Mesothelial cell of epicardium (in vitro differentiated cells): ENCODE data around the gene WTAP. TPM values are rescaled to one million over a fixed set of nuclear protein-coding genes. Genes with fewer than 3 reads are reported as not detected.

Experiments
- DNase-seq, 2 experiments: peaks; one replicate each; pipeline ENCODE4 v3.0.0; 2021; ENCODE audit warnings: low spot score in 2 of 2; ENCODE audit not compliant: unreplicated experiment in 2 of 2
- H3K27ac Mint-ChIP-seq: 2 replicates; pipeline ENCODE4 v1.8.0; 2021; ENCODE audit warnings: mixed read lengths
- H3K27me3 Mint-ChIP-seq: 2 replicates; pipeline ENCODE4 v1.8.0; 2021; ENCODE audit warnings: low read depth, mixed read lengths
- H3K36me3 Mint-ChIP-seq: 2 replicates; pipeline ENCODE4 v1.8.0; 2021; ENCODE audit warnings: mixed read lengths
- H3K4me1 Mint-ChIP-seq: 2 replicates; pipeline ENCODE4 v1.8.0; 2021; ENCODE audit warnings: mixed read lengths
- H3K4me3 Mint-ChIP-seq: 2 replicates; pipeline ENCODE4 v1.8.0; 2021; ENCODE audit warnings: mild to moderate bottlenecking, moderate library complexity, mixed read lengths
- H3K9me3 Mint-ChIP-seq: 2 replicates; pipeline ENCODE4 v1.8.0; 2021; ENCODE audit warnings: mixed read lengths
- CTCF ChIP-seq: fragments of 200-600 bp; sonication (generic); IDR thresholded peaks from one replicate; pipeline ENCODE4 v1.5.0; 2021; ENCODE audit warnings: antibody characterized with exemption; ENCODE audit not compliant: unreplicated experiment
- total RNA-seq: library from RNA; stranded (reverse); gene quantifications from 3 replicates; pipeline ENCODE4 v1.2.1, GENCODE V29; 2021

The WTAP gene
- total RNA-seq, 1 donor from 2014 or later = 116 TPM

- H3K36me3 Mint-ChIP-seq = peaks cover 3% of the 10 kb centered on the region
- H3K27ac Mint-ChIP-seq = peak overlapping the region; percentile 91
- H3K27me3 Mint-ChIP-seq = no peaks in the 10 kb centered on the region
- peaks cover 22% of the 10 kb centered on the region for H3K4me1 Mint-ChIP-seq
- no peak for TF ChIP-seq CTCF
- peak overlapping the region; percentile 90 for H3K4me3 Mint-ChIP-seq
- no peaks in the 10 kb centered on the region for H3K9me3 Mint-ChIP-seq
- peak; percentile 25 to 63 for DNase-seq
Observed at GRCh38 chr6:159692303-159693127, 34.8 kb upstream of the WTAP start.

GRCh38 chr6:159693128-159693893, 34.0 kb upstream of the WTAP start, which contains the start of gene SOD2:
Gene SOD2, minus strand, starts transcription at chr6:159693241. Its CDS starts 74 bp downstream, at chr6:159693167.
- H3K27me3 Mint-ChIP-seq = no peaks in the 10 kb centered on the region
- peaks cover 3% of the 10 kb centered on the region for H3K36me3 Mint-ChIP-seq
- peak within 1 kb of the TSS; percentile 90 for H3K4me3 Mint-ChIP-seq

GRCh38 chr6:159693894-159694545, 33.3 kb upstream of the WTAP start:
- no peaks in the 10 kb centered on the region for H3K36me3 Mint-ChIP-seq
- no peak for TF ChIP-seq CTCF
- H3K27ac Mint-ChIP-seq = peak overlapping the region; percentile 92
- DNase-seq = no peak
- peaks cover 22% of the 10 kb centered on the region for H3K4me1 Mint-ChIP-seq
- H3K9me3 Mint-ChIP-seq = no peaks in the 10 kb centered on the region
- peak overlapping the region; percentile 86 for H3K4me3 Mint-ChIP-seq
- no peaks in the 10 kb centered on the region for H3K27me3 Mint-ChIP-seq

More at GRCh38 chr6:159693128-159693893, 34.0 kb upstream of the WTAP start, which contains the start of gene SOD2:
- TF ChIP-seq CTCF = no peak
- H3K9me3 Mint-ChIP-seq = no peaks in the 10 kb centered on the region
- peak; percentile 50 to 77 for DNase-seq
- H3K27ac Mint-ChIP-seq = peak within 1 kb of the TSS; percentile 92
- peaks cover 22% of the 10 kb centered on the region for H3K4me1 Mint-ChIP-seq

GRCh38 chr6:159695984-159696383, 31.3 kb upstream of the WTAP start:
- TF ChIP-seq CTCF = no peak
- H3K4me1 Mint-ChIP-seq = peaks cover 21% of the 10 kb centered on the region
- H3K27ac Mint-ChIP-seq = no peak overlapping the region

GRCh38 chr6:159700970-159701369, 26.3 kb upstream of the WTAP start:
- Mint-ChIP-seq H3K9me3 (peaks cover 9% of the 10 kb centered on the region), H3K27ac (no peak overlapping the region), H3K4me3 (no peak overlapping the region)

More at GRCh38 chr6:159695984-159696383, 31.3 kb upstream of the WTAP start:
- H3K4me3 Mint-ChIP-seq = no peak overlapping the region
- DNase-seq = no peak
- no peaks in the 10 kb centered on the region for H3K36me3 Mint-ChIP-seq
- H3K27me3 Mint-ChIP-seq = no peaks in the 10 kb centered on the region
- H3K9me3 Mint-ChIP-seq = no peaks in the 10 kb centered on the region

More at GRCh38 chr6:159700970-159701369, 26.3 kb upstream of the WTAP start:
- no peaks in the 10 kb centered on the region for H3K4me1 Mint-ChIP-seq
- no peaks in the 10 kb centered on the region for H3K27me3 Mint-ChIP-seq
- DNase-seq = no peak
- TF ChIP-seq CTCF = no peak
- H3K36me3 Mint-ChIP-seq = peaks cover 17% of the 10 kb centered on the region
